H1 (cell line): ENCODE data around the gene FMR1. TPM values are rescaled to one million over a fixed set of nuclear protein-coding genes. Genes with fewer than 3 reads are reported as not detected.

Source experiments
- CTCF ChIA-PET: fragments of 300-600 bp; sonication (Branson Sonifier 250); formaldehyde crosslinking; loops from one replicate; lab custom pipeline; 2021; ENCODE audit not compliant: partially characterized antibody; lab: Charles Lee
- POLR2A ChIA-PET: fragments of 300-600 bp; sonication (Branson Sonifier 250); formaldehyde crosslinking; loops from one replicate; lab custom pipeline; 2021; ENCODE audit warnings: inconsistent platforms; ENCODE audit not compliant: partially characterized antibody; lab: Charles Lee
- DNase-seq, 2 experiments: peaks; one replicate each; pipeline versions ENCODE4 v3.0.0 to v3.0.0-alpha.2; 2010 to 2022; ENCODE audit warnings: low spot score in 2 of 2, low read depth in 1 of 2, mixed read lengths in 1 of 2
- FAIRE-seq: peaks from 2 replicates; lab custom pipeline; 2011; peaks lifted over from hg19 to GRCh38; lab: Jason Lieb, UNC
- H2AFZ ChIP-seq: 2 replicates; pipeline ENCODE4 v1.8.1; 2012; ENCODE audit warnings: low read length, inconsistent platforms
- H2AK5ac ChIP-seq: 2 replicates; pipeline ENCODE4 v1.6.1; 2013; ENCODE audit warnings: low read depth, low read length
- H2BK120ac ChIP-seq: replicated peaks from 2 replicates; pipeline ENCODE3; 2013; ENCODE audit warnings: low read depth, low read length, inconsistent platforms
- H2BK12ac ChIP-seq: 2 replicates; pipeline ENCODE4 v1.6.1; 2013; ENCODE audit warnings: low read depth, low read length
- H2BK15ac ChIP-seq: 2 replicates; pipeline ENCODE4 v1.6.1; 2013; ENCODE audit warnings: low read length
- H2BK20ac ChIP-seq: 2 replicates; pipeline ENCODE4 v1.6.1; 2013; ENCODE audit warnings: low read length
- H2BK5ac ChIP-seq: 2 replicates; pipeline ENCODE4 v1.6.1; 2013; ENCODE audit warnings: low read depth, low read length
- H3K14ac ChIP-seq: 2 replicates; pipeline ENCODE4 v1.6.1; 2013; ENCODE audit warnings: inconsistent platforms; ENCODE audit not compliant: insufficient read length
- H3K18ac ChIP-seq: 2 replicates; pipeline ENCODE4 v1.6.1; 2013; ENCODE audit warnings: low read length; ENCODE audit errors: extremely low read depth
- H3K23ac ChIP-seq: 2 replicates; pipeline ENCODE4 v1.6.1; 2013; ENCODE audit warnings: inconsistent platforms; ENCODE audit not compliant: insufficient read length
- H3K23me2 ChIP-seq: 2 replicates; pipeline ENCODE4 v1.6.1; 2013; ENCODE audit warnings: low read depth, low read length
- H3K27ac ChIP-seq: 2 replicates; pipeline ENCODE4 v1.6.1; 2011; ENCODE audit warnings: low read depth, low read length, inconsistent platforms
- H3K27me3 ChIP-seq, 4 experiments: replicated peaks in 1 of 4; 1 replicate in 1 of 4; 2 replicates in 3 of 4; pipeline versions ENCODE4 v1.6.1 to v1.8.1; 2011 to 2013; ENCODE audit warnings: low read length in 3 of 4, mild to moderate bottlenecking in 3 of 4, inconsistent platforms in 2 of 4, mixed read lengths in 2 of 4, moderate library complexity in 1 of 4; ENCODE audit not compliant: control insufficient read depth in 3 of 4, insufficient read depth in 3 of 4; ENCODE audit errors: extremely low read depth in 1 of 4
- H3K36me3 ChIP-seq, 4 experiments: 2 replicates each; pipeline versions ENCODE4 v1.6.1 to v1.8.1; 2011 to 2013; ENCODE audit warnings: mild to moderate bottlenecking in 4 of 4, low read length in 3 of 4, moderate library complexity in 2 of 4, control low read depth in 1 of 4, inconsistent platforms in 1 of 4; ENCODE audit not compliant: insufficient read depth in 4 of 4, control insufficient read depth in 2 of 4
- H3K4ac ChIP-seq: replicated peaks from 2 replicates; pipeline ENCODE3; 2013; ENCODE audit warnings: low read length, low read depth, mixed read lengths, inconsistent platforms; ENCODE audit not compliant: insufficient read length
- H3K4me1 ChIP-seq, 4 experiments: replicated peaks in 1 of 4; 1 replicate in 1 of 4; 2 replicates in 3 of 4; pipeline versions ENCODE4 v1.6.1 to v1.8.1; 2011 to 2013; ENCODE audit warnings: low read length in 3 of 4, inconsistent platforms in 2 of 4, mixed read lengths in 1 of 4; ENCODE audit not compliant: insufficient read depth in 4 of 4, control insufficient read depth in 3 of 4
- H3K4me2 ChIP-seq, 2 experiments: 2 replicates each; pipeline versions ENCODE4 v1.6.1 to v1.8.1; 2011 to 2013; ENCODE audit warnings: low read depth in 2 of 2, low read length in 2 of 2, control low read depth in 1 of 2, inconsistent platforms in 1 of 2, mild to moderate bottlenecking in 1 of 2; ENCODE audit not compliant: insufficient read depth in 1 of 2
- H3K4me3 ChIP-seq, 4 experiments: fragments of 200-600, 300-600 bp in 1 of 4; sonication (generic), shearing (Covaris generic), sonication (Bioruptor Twin) in 1 of 4; 2 replicates each; pipeline versions ENCODE4 v1.5.1 to v1.8.1; 2011 to 2016; ENCODE audit warnings: low read length in 4 of 4, low read depth in 3 of 4, control low read depth in 2 of 4, inconsistent platforms in 2 of 4, mild to moderate bottlenecking in 2 of 4, mixed read lengths in 1 of 4, moderate library complexity in 1 of 4; ENCODE audit not compliant: insufficient read depth in 2 of 4; ENCODE audit errors: extremely low read depth in 1 of 4
- H3K56ac ChIP-seq: replicated peaks from 2 replicates; pipeline ENCODE3; 2013; ENCODE audit warnings: low read depth, mild to moderate bottlenecking, mixed read lengths, low read length, inconsistent platforms; ENCODE audit not compliant: insufficient read length
- H3K79me1 ChIP-seq: 2 replicates; pipeline ENCODE4 v1.6.1; 2013; ENCODE audit warnings: low read depth, low read length, control low read depth
- H3K79me2 ChIP-seq, 2 experiments: 2 replicates each; pipeline versions ENCODE4 v1.6.1 to v1.8.1; 2012 to 2013; ENCODE audit warnings: low read length in 2 of 2, mild to moderate bottlenecking in 2 of 2, inconsistent platforms in 1 of 2; ENCODE audit not compliant: insufficient read depth in 2 of 2, control insufficient read depth in 1 of 2
- H3K9ac ChIP-seq, 4 experiments: replicated peaks in 1 of 4; 1 replicate in 1 of 4; 2 replicates in 3 of 4; pipeline versions ENCODE4 v1.6.1 to v1.8.1; 2011 to 2013; ENCODE audit warnings: low read depth in 3 of 4, low read length in 3 of 4, control low read depth in 2 of 4, mild to moderate bottlenecking in 2 of 4, moderate library complexity in 2 of 4, inconsistent platforms in 1 of 4; ENCODE audit errors: extremely low read depth in 1 of 4
- H3K9me3 ChIP-seq, 2 experiments: 2 replicates each; pipeline versions ENCODE4 v1.6.1 to v1.8.1; 2012 to 2013; ENCODE audit warnings: mild to moderate bottlenecking in 2 of 2, moderate library complexity in 2 of 2, control low read depth in 1 of 2, inconsistent platforms in 1 of 2, low read depth in 1 of 2, low read length in 1 of 2, mixed read lengths in 1 of 2; ENCODE audit not compliant: insufficient read depth in 2 of 2
- H4K20me1 ChIP-seq, 2 experiments: replicated peaks in 1 of 2; 2 replicates each; pipeline versions ENCODE3 to v1.8.1; 2011 to 2013; ENCODE audit warnings: inconsistent platforms in 2 of 2, low read length in 2 of 2, mild to moderate bottlenecking in 1 of 2; ENCODE audit not compliant: insufficient read depth in 2 of 2, control insufficient read depth in 1 of 2
- H4K5ac ChIP-seq: 2 replicates; pipeline ENCODE4 v1.6.1; 2013; ENCODE audit warnings: low read length, low read depth, mixed read lengths, inconsistent platforms; ENCODE audit not compliant: insufficient read length
- H4K8ac ChIP-seq: 2 replicates; pipeline ENCODE4 v1.8.0; 2013; ENCODE audit warnings: mild to moderate bottlenecking, moderate library complexity, low read length, inconsistent platforms; ENCODE audit not compliant: insufficient read depth; ENCODE audit errors: extremely low read depth
- H4K91ac ChIP-seq: replicated peaks from 2 replicates; pipeline ENCODE3; 2013; ENCODE audit warnings: low read length, mixed read lengths, inconsistent platforms; ENCODE audit not compliant: insufficient read length
- BACH1 ChIP-seq: IDR thresholded peaks from 2 replicates; pipeline ENCODE4 v1.6.1; 2012; ENCODE audit warnings: low read length, improper control_type of control experiment
- CBX8 ChIP-seq: fragments of 300-800, 300-1000 bp; sonication (generic); IDR thresholded peaks from 2 replicates; pipeline ENCODE4 v1.7.1; 2016; ENCODE audit warnings: low read depth, low read length, borderline replicate concordance
- JUND ChIP-seq: IDR thresholded peaks from 2 replicates; pipeline ENCODE4 v1.6.1; 2011; ENCODE audit warnings: mild to moderate bottlenecking, improper control_type of control experiment, low read length
- KDM1A ChIP-seq: fragments of 200-600, 300-600 bp; sonication (generic); IDR thresholded peaks from 2 replicates; pipeline ENCODE4 v1.7.1; 2016; ENCODE audit warnings: mild to moderate bottlenecking, low read length, borderline replicate concordance
- MAFK ChIP-seq: IDR thresholded peaks from 2 replicates; pipeline ENCODE4 v1.6.1; 2012; ENCODE audit warnings: low read depth, mild to moderate bottlenecking, improper control_type of control experiment, low read length
- RXRA ChIP-seq: IDR thresholded peaks from 2 replicates; pipeline ENCODE4 v1.6.1; 2011; ENCODE audit warnings: low read depth, mild to moderate bottlenecking, low read length, moderate library complexity; ENCODE audit not compliant: insufficient read depth
- SIN3A ChIP-seq, 2 experiments: IDR thresholded peaks in 1 of 2; conservative IDR thresholded peaks in 1 of 2; 2 replicates each; pipeline ENCODE4 v1.6.1; 2011 to 2012; ENCODE audit warnings: low read length in 2 of 2, improper control_type of control experiment in 1 of 2, low read depth in 1 of 2, mild to moderate bottlenecking in 1 of 2
- SIRT6 ChIP-seq: IDR thresholded peaks from one replicate; pipeline ENCODE4 v1.7.1; 2012; ENCODE audit warnings: low read length, inconsistent platforms
- SP2 ChIP-seq: IDR thresholded peaks from 2 replicates; pipeline ENCODE4 v1.6.1; 2012; ENCODE audit warnings: mild to moderate bottlenecking, low read length, inconsistent platforms
- SRF ChIP-seq: IDR thresholded peaks from 2 replicates; pipeline ENCODE4 v1.6.1; 2011; ENCODE audit warnings: mild to moderate bottlenecking, low read depth, low read length, moderate library complexity
- WGBS, 2 experiments: shearing (Covaris generic) in 1 of 2; methylation state at CpG; one replicate each; pipeline versions ENCODE4 v1.1.6 to v1.1.7; 2013 to 2015; ENCODE audit warnings: low lambda C conversion rate in 2 of 2, mixed read lengths in 2 of 2, inconsistent platforms in 1 of 2, low coverage in 1 of 2, missing lambda C conversion rate in 1 of 2; ENCODE audit not compliant: insufficient replicate concordance in 2 of 2, insufficient coverage in 1 of 2, insufficient read length in 1 of 2; ENCODE audit errors: extremely low coverage in 1 of 2, missing lambda C conversion rate in 1 of 2; 5-methylcytosine and 5-hydroxymethylcytosine counted together
- polyA plus RNA-seq, 7 experiments: library from polyadenylated mRNA; depleted of rRNA in 3 of 7; stranded (reverse) in 5 of 7; unstranded in 2 of 7; fragments of >200 nt in 5 of 7; fragments of 200-250 nt in 2 of 7; gene quantifications; 1 replicate in 5 of 7; 2 replicates in 1 of 7; 4 replicates in 1 of 7; pipeline versions ENCODE4 v1.2.1 to v1.2.3, GENCODE V29; 2011 to 2013; ENCODE audit warnings: missing spikeins in 2 of 7, mixed read lengths in 2 of 7
- total RNA-seq: library from RNA; stranded (reverse); fragmentation: NEBNext Ultra II Directional; extraction: Animal tissue kit (Norgen Biotek cat#: 25700); gene quantifications from 2 replicates; pipeline ENCODE4 v1.2.1, GENCODE V29; 2021
- TF ChIP-seq, protein P1 (sequence below), 3 experiments: IDR thresholded peaks; 1 replicate in 2 of 3; 2 replicates in 1 of 3; pipeline versions ENCODE4 v1.5.1 to v1.6.1; 2011; ENCODE audit warnings: low read length in 3 of 3, mild to moderate bottlenecking in 3 of 3, inconsistent platforms in 2 of 3, low read depth in 1 of 3, moderate library complexity in 1 of 3; ENCODE audit not compliant: insufficient read depth in 1 of 3; ENCODE audit errors: control extremely low read depth in 1 of 3

The FMR1 gene
- total and polyA plus RNA-seq, 2 of the 8 experiments (the other 6 are each of a cell fraction or from before 2014, with no cell fraction given), result 15.2 to 49.4 TPM

DNA sequence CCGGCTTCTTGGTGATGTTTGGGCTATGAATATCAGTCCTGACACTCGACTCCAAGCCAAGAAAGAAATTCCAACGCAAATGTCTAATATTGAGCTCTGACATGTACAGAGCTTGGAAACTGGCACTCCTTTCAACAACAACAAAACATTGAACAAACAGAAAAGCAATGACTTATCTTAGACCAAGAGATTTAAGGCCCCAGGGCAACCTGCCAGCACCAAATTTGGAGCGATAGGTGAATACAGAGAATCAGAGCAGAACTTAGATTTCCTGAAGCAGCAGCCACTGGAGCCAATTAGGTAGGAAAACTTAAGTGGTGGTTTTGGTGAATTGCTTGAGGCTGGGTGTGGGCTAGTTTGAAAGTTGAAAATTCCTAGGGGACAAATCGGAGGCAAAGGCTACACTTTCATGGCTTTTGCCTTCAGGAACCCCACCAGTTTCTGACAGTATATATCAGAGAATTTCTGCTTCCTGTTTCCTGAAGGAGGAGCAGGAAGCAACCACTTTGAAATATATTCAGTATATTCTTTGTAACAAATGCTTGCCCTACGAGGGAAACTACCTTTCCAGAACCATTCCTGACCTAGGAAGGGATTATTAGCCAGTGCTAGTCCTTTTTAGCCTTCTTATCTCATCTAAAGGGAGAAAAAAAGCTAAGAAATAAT is 10.1 kb upstream of the FMR1 start:
- FAIRE-seq, result peak; percentile 24
- no peak overlapping the region for H3K27ac ChIP-seq
- no peak overlapping the region for H4K8ac ChIP-seq
- TF ChIP-seq, protein P1, sequence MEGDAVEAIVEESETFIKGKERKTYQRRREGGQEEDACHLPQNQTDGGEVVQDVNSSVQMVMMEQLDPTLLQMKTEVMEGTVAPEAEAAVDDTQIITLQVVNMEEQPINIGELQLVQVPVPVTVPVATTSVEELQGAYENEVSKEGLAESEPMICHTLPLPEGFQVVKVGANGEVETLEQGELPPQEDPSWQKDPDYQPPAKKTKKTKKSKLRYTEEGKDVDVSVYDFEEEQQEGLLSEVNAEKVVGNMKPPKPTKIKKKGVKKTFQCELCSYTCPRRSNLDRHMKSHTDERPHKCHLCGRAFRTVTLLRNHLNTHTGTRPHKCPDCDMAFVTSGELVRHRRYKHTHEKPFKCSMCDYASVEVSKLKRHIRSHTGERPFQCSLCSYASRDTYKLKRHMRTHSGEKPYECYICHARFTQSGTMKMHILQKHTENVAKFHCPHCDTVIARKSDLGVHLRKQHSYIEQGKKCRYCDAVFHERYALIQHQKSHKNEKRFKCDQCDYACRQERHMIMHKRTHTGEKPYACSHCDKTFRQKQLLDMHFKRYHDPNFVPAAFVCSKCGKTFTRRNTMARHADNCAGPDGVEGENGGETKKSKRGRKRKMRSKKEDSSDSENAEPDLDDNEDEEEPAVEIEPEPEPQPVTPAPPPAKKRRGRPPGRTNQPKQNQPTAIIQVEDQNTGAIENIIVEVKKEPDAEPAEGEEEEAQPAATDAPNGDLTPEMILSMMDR (IDR thresholded peaks at IDR 0.05; ENCODE audit: control extremely low read depth in 1 of 3, insufficient read depth in 1 of 3, low read depth in 1 of 3, low read length in 3 of 3), result no peak
- TF ChIP-seq SRF, result no peak
- no peak for TF ChIP-seq SP2
- TF ChIP-seq RXRA, result no peak
- TF ChIP-seq JUND, result no peak
- no peak for TF ChIP-seq KDM1A
- TF ChIP-seq SIRT6, result no peak
- no peak for TF ChIP-seq SIN3A (conservative IDR thresholded peaks at IDR 0.05 in 1 of 2, IDR thresholded peaks at IDR 0.05 in 1 of 2; ENCODE audit: low read depth in 1 of 2, low read length in 2 of 2)
- TF ChIP-seq CBX8, result no peak
- TF ChIP-seq BACH1, result no peak
- no peak for TF ChIP-seq MAFK

More for the DNA sequence above, 10.1 kb upstream of the FMR1 start:
- H2AFZ ChIP-seq, result no peak overlapping the region
- H3K9ac ChIP-seq, result no peak overlapping the region
- H3K79me1 ChIP-seq, result no peaks in the 10 kb centered on the region
- H2BK20ac ChIP-seq, result no peak overlapping the region
- no peak overlapping the region for H4K5ac ChIP-seq
- ChIA-PET CTCF (no interaction called here), POLR2A (interaction anchor here (1.6 kb wide), 1 partner anchor 11 kb away, joined by 4 read pairs; the partner anchor contains the start of gene FMR1)
- no peak overlapping the region for H2BK12ac ChIP-seq
- H3K23me2 ChIP-seq, result no peaks in the 10 kb centered on the region
- DNase-seq, result no peak
- no peak overlapping the region for H4K91ac ChIP-seq
- no peak overlapping the region for H3K4me2 ChIP-seq
- no peak overlapping the region for H2BK15ac ChIP-seq
- H3K4me1 ChIP-seq, result no peaks in the 10 kb centered on the region
- H3K56ac ChIP-seq, result no peak overlapping the region
- no peak overlapping the region for H3K14ac ChIP-seq
- no peak overlapping the region for H3K4ac ChIP-seq
- no peaks in the 10 kb centered on the region for H3K79me2 ChIP-seq
- no peak overlapping the region for H3K23ac ChIP-seq
- no peaks in the 10 kb centered on the region for H3K27me3 ChIP-seq
- H2AK5ac ChIP-seq, result no peak overlapping the region
- no peak overlapping the region for H3K18ac ChIP-seq
- no peak overlapping the region for H2BK5ac ChIP-seq
- H2BK120ac ChIP-seq, result no peak overlapping the region
- no peak overlapping the region for H3K4me3 ChIP-seq
- H3K36me3 ChIP-seq, result no peaks in the 10 kb centered on the region
- WGBS, 2 experiments, result 97% methylated on average over 6 of the region's 6 CpGs; no CpG with 5 or more reads in 1 of the 2 experiments
- H3K9me3 ChIP-seq, result peaks cover 0 to 4% of the 10 kb centered on the region in 2 experiments; a peak in 1 of 4 replicates
- H4K20me1 ChIP-seq, result no peaks in the 10 kb centered on the region
